NCI-H146 (cell line): Measurements from ENCODE around the gene UBE3B.

Experiments
- DNase-seq: peaks from one replicate; lab custom pipeline; 2025; lab: John Stamatoyannopoulos, UW

Gene UBE3B

DNA sequence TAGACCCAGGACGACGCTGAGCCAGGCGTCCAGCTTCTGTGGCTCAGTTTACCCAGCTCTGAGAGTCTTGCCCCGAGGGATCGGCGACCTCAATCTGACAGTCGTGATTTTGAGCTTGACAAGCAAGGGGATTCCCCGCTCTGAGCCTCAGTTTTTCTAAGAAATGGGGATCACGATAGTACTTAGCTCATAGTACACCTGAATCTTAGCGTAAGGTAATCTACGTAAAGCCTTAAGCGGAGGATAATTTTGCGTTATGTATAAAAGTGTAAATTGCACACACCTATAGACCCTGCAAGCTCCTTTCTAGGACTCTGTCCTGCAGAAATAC is 96.4 kb downstream of the UBE3B start:
- no peak for DNase-seq

DNA sequence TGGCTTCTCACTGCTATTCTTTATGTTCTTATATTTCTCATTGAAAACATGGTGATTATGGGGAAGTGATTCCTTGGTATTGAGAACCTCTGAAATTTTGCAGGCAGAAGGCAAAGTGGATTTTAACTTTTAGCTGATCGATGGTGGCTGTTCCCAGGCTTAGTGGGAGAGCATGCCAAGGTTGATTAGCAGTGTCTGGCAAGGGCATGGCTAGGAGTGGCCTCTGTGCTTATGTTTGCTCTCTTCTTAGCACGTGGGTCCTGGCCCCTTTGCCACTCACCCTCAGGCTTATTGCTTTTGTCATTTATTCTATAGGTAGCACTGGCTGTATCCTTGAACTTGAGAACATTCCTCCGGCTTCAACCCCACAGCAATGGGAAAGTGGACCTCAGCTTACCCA is 98.2 kb downstream of the UBE3B start:
- no peak for DNase-seq

DNA sequence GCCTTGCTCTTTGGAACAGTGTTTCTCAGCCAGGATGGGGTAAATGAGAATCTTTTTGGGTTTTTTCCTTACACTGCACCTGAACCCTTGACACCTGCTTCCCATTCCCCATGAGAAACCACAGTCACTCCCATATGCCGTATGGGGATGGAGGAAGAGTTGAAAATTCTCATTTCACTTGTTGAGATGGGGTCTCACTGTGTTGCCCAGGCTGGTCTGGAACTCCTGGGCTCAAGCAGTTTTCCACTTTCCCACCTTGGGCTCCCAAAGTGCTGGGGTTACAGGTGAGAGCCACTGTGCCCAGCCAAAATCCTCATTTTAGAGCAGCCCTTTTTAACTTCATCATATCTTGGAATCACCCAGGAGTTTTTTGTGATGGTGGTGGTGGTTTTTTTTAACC is 99.9 kb downstream of the UBE3B start:
- DNase-seq = no peak

DNA sequence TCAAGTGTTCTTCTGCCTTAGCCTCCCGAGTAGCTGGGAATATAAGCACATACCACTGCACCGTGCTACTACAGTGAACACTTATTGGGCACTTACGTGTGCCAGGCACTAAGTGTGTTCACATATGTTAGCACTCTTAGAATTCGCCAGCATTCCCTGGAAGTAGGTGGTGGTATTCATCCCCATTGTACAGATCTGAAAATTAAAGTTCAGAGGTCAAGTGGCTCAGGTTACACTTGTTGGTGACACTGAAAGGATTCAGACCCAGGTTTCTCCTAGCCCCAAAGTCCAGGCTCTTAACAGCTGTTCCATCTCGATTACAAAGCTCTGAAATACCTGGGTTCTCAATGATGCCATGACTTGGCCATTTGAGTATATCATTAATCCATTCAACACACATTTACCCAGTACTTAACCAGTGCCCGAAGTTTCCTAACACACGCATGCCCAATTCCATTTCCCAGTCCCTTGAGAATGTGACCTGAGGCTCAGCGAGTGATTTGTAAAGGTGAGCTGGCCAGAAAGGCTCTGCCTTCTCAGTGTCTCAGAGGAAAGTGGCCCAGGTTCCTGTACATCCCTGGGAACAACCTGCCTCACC is 101.0 kb downstream of the UBE3B start:
- no peak for DNase-seq

DNA sequence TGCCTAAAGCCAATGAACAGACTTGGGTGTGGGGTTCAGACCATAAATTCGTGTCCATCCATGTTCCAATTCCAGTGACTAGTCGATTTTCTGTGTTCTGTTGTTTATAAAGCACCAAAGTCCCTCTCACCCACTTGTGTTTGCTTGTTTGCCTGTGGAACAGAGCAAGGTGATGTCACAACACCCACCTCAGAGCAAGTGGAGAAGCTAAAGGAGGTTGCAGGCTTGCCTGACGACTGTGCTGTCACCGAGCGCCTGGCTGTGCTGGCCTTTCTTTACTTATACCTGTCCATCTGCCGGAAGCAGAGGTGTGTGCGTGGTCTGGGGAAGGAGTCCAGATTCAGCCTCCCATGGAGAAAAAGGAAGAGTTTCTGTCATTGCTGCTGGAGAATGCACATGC is 102.2 kb downstream of the UBE3B start:
- DNase-seq = no peak

DNA sequence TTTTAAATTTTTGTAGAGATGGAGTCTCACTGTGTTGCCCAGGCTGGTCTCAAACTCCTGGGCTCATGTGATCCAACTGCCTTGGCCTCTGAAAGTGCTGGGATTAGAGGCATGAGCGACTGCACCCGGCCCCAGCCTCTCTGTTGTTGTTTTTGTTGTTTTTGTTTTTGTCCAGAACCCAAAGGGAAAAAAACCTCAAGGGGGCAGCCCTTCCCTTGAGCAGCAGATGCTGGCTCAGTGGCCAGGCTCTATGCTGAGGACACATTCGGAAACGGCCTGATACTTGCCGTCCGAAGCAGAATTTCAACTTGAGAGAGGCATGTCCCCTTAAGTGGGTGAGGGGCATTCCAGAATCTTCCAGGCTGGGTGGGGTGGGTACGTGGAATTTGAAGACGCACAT is 102.8 kb downstream of the UBE3B start:
- no peak for DNase-seq

DNA sequence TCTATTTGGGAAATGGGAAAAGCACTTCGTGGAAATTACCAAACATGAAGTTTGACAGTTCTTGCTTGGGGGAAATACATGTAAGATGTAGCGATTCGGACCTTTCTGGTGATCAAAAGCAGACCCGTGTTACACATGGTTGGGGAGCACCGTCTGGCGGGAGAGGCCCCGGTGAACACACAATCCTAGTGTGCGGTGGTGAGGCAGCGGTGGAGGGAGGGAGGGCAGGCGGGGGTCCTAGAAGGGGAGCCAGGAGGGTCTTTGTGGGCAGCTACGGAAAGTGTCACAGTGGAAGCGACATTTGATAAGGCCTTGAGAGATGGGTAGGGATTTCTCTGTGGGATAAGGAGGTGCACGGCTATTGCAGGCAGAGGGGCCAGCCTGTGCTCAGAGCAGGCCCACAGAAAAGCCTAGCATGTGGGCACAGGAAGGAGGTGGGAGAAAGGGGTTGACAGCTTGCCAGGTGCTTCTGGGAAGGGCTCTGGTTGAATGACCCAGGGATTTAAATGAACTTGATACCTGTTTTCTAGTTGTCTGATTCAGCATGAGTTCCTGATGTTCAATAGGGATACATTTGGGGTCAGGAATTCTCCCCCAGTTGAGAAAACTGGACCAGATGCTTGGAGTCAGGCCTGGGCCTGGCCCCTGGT is 103.4 kb downstream of the UBE3B start:
- no peak for DNase-seq

DNA sequence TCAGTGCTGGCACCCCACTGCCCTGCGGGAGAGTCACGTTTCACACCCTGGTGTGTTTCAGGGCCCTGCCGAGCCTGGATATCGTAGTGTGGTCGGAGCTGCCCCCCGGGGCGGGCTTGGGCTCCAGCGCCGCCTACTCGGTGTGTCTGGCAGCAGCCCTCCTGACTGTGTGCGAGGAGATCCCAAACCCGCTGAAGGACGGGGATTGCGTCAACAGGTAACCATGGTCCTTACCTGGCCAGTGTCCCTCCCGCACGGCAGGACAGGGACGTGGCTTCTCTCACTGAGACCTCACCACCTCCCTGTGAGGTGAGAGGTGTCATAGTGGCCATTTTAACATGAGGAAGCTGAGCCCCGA is 103.9 kb downstream of the UBE3B start:
- no peak for DNase-seq

DNA sequence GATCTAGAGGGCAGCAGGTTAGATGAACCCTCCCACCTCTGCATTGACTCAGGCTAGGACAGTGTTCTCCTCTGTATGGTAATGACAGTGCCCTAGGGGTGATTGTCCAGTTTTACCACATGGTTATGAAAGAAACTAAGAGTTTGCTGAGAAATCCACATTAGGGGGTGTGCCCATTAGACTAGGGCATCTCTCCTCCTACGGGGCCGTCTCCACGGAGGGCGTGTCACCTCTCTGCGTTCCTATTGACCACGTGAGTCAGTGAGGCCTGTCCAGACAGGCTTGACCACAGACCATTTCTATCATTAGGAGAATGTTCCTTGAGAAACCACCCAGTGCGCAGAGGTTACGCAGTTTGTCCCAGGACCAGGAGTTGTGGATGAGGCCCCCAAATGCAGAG is 104.4 kb downstream of the UBE3B start:
- no peak for DNase-seq

DNA sequence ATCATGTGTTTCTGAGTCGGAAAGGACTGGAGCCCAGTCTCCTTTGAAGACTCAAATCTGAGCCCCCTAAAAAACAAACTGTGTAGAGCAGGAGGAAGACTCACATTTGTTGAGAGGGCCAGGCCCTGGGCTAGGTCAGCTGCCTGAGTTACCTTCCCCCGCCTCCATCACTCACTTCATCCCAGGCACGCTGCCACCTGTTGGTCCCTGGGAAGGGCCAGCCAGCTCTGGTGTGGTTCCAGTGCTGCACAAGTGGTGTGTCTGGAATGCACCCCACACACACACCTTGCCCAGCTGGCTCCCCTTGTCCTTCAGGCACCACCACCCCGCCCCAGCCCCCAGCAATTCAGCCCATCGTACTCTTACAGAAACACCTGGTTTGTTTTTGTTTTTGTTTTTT is 105.2 kb downstream of the UBE3B start:
- DNase-seq = no peak

DNA sequence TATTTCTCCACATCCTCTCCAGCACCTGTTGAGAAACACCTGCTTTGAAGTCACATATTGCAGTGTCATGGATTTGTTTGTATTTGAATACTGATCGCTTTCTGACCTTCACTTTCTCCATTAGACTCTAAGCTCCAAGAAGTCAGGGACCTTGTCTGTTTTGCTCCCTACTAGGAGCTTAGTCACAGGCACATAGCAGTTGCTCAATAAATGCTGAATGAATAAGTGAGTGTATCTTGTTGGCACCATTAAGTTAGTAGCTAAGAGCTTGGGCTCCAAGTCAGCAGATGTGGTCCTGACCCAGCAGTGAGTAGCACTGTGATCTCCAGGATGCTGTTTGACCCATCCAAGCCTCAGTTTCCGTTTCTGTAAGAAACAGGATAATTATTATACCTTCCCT is 106.3 kb downstream of the UBE3B start:
- no peak for DNase-seq
